Cortex of kidney (tissue), 1 donor: ENCODE data around the gene MTCL1.

Source experiments
- DNase-seq: peaks from one replicate; lab custom pipeline; 2025; lab: John Stamatoyannopoulos, UW

Gene MTCL1

DNA sequence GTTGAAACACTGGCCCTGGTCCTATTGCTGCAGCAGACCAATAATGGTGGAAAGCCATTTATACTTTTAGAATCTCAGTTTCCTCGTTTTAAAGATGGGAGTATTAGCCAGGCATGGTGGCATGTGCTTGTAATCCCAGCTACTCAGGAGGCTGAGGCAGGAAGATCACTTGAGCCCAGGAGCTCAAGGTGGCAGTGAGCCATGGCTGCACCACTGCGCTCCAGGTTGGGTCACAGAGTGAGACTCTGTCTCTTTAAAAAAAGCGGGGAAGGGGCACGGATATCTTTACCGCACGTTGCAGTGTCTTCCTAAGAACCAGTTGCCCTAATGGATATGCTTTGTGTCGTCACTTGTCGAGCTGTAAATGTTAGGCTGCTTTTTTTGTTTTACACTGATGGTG is 8.3 kb downstream of the MTCL1 start:
- no peak for DNase-seq

- no peak for DNase-seq
Observed at GRCh38 chr18:8715599-8715998, 10.2 kb downstream of the MTCL1 start.

- DNase-seq = no peak
Observed at GRCh38 chr18:8717011-8717770, 11.8 kb downstream of the MTCL1 start.

GRCh38 chr18:8718401-8718913 is 13.1 kb downstream of the MTCL1 start:
- no peak for DNase-seq

DNA sequence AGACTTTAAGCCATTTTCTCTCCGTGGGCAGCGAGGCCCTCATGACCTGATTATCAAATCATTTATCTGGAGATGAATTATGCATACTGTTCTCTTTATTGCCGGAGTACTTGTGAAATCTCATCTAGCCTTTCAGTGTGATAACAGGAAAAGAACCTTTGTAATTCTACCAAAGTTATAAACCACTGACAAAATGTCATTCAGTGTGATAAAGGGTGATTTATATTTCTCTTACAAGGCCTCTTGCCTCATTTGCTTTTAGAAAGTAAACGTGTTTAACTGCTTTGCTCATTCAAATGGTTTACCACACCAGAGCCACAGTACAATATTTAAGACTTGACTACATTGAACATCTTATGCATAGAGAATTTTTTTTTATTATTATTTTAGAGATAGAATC is 13.8 kb downstream of the MTCL1 start:
- DNase-seq = no peak

DNA sequence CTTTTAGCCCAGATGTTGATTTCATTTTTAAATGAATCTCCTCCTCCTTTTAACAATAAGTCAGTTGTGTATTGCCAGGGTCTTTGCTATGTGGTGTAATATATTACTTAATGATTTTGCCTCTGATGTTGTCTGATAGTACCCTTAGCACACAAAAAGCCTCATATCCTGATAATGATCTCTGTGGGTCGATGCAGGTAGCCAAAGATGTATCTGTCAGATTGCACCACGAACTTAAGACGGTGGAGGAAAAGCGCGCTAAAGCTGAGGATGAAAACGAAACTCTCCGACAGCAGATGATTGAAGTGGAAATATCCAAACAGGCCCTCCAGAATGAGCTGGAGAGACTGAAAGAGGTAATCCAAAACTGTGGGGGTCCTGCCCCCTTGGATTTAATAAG is 14.8 kb downstream of the MTCL1 start:
- no peak for DNase-seq

GRCh38 chr18:8721094-8721669 is 15.8 kb downstream of the MTCL1 start:
- DNase-seq = no peak

DNA sequence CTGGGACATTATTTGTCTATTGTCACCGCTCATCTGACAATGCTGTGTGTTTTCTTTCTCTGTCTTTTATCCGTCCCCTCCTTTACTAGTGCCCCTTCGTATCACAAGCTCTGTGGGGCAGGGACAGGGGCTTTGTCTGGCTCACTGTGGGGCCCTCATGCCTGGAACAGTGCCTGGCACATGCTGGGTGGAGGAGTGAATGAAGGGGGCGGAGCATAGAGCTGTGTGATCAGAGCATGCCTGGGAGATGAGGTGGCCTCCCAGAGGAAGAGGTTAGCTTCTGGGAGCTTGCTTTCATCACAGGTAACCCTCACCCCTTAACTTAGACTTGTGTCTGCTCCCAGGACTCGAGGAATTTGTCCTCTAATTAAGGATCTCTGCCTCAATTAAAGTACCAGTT is 16.4 kb downstream of the MTCL1 start:
- no peak for DNase-seq

DNA sequence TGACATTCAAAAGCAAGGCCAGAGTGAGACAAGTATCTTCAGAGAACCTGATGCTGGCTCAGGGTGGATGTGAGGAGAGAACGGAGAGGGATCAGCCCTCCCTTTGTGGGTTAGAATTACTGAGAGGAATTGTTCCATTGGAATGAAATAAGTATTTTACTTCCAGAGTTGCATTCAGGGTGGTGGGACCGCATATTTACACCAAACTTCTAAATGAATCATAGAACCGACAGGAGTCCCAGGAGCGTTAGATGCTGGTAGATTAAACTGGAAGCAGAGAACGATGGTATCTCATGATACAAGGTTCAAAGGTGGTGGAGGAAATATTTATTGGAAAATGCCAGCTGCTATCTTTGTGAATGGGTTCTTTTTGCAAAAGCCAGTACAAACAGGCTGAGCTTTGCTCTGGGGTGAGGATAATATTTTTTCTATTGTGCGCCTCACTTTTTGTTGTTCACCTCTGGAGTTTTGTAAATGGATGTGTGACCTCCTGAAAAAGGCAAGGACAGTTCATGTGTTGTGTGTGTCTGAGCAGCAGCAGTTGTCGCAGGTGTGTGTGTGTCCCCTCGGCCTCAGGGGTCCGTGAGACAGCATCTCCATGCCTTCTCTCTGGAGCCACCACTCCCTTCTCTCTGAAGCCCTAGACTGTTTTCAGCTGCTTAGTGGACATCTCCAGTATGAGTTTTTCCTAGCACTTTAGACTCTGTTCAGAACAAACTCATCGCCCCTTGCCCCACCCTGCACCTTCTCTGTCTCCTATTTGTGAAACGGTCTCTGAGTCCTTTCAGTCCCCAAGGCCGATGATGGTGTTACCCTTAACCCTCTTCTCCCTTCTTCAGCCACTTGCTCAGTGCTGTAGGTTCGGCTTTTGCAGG is 17.8 kb downstream of the MTCL1 start:
- DNase-seq = no peak

DNA sequence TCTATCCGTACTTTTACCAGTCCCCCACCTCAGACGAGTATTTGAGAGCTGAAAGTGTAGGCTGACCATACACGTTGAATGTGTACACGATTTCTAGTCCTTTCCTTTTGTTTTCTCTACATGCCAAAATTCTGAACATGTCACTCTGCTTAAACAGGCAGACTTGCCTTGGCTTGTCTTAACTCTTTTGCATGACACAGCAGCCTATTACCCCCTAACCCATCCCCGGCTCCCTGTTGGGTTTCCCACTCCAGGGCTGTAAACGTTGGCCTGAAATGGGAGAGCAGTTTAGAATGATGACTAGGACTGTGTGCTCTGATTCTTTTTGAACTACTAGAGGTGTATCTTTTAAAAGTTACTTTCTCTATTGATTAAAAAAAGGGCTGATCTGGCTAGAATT is 19.1 kb downstream of the MTCL1 start:
- DNase-seq = no peak

DNA sequence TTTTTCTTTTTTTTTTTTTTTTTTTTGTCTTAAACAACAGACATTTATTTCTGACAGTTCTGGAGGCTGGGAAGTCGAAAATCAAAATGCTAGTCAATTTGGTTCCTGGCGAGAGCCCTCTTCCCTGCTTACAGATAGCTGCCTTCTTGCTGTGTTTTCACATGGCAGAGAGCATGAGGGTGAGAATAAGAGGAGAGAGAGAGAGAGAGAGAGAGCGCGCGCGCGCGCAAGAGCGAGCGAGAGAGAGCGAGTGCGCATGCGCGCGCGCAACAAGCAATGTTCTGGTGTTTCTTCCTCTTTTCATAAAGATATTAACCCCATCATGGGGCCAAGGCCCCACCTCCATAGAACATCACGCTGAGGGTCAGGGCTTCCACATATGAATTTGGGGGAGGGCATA is 20.9 kb downstream of the MTCL1 start:
- DNase-seq = no peak

- no peak for DNase-seq
Observed at GRCh38 chr18:8726963-8727705, 21.8 kb downstream of the MTCL1 start.

DNA sequence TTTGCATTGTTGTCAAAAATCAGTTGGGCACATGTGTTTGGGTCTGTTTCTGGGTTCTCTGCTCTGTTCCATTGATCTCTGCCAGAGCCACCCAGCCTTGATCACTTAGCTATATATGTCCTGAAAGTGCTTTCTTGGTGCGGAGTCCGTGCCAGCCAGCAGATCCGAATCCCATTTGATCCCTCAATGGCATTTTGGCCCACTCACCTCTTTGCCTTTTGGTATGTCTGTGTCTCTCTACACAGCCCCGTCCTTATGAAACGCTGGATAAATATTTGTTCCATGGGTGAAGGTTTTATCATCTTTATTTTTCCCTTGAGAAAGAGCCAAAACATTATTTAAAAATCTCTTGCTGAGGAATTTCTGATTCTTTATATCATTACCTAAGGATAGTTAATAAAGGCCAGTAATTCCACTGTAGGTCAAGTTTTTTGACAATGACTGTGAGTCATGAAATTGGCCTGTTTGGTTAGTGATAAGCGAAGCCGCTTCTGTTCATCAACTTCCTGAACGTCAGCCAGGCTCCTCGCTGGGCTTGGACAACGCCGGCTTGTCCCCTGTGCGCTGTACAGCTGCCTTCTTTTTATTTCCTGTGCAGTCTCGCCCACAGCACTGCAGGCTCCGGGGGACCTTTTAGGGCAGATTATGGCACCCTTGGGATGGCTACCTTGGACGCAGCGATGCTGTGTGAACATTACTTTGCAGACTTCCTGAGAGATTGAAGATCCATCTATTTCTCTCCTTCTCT is 24.9 kb downstream of the MTCL1 start:
- DNase-seq = no peak

- no peak for DNase-seq
Observed at GRCh38 chr18:8732442-8733360, 27.3 kb downstream of the MTCL1 start.

GRCh38 chr18:8734496-8734895 is 29.1 kb downstream of the MTCL1 start:
- no peak for DNase-seq

DNA sequence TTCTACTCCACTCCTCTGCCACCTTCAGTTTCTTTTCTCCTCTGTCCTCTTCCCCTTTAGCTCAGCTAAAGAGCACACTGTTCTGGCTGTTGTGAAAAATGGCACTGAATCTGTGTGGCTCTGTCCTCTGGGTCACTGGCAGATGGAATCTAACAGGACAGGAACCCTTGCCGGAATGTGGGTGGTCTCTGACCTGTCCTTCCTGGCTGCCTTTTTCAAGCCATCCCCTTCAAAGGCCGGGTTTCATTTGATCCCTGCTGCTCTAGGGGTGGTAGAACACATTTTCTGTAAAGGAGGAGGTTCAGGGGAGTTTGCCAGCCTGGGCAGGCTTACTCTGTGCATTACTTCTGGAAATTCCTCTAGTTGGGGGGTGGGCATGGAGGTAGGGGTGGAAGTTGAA is 29.9 kb downstream of the MTCL1 start:
- no peak for DNase-seq

GRCh38 chr18:8741117-8741516 is 35.8 kb downstream of the MTCL1 start:
- DNase-seq = no peak

- DNase-seq = no peak
Observed at GRCh38 chr18:8741532-8741931, 36.2 kb downstream of the MTCL1 start.

- no peak for DNase-seq
Observed at GRCh38 chr18:8742387-8743361, 37.3 kb downstream of the MTCL1 start.
